ENCODE measurements around the gene LHFPL6.

The LHFPL6 gene

GRCh38 chr13:39596176-39596575 lies 6.8 kb downstream of the LHFPL6 start:
- DNase-seq (ENCODE audit: low read depth in 2 of 3, low spot score in 2 of 3), result no peak

- DNase-seq (ENCODE audit: low read depth in 2 of 3, low spot score in 2 of 3), result no peak
Observed at GRCh38 chr13:39590466-39591036, 12.4 kb downstream of the LHFPL6 start.

GRCh38 chr13:39588384-39588783 lies 14.6 kb downstream of the LHFPL6 start:
- no peak for DNase-seq (ENCODE audit: low read depth in 2 of 3, low spot score in 2 of 3)

GRCh38 chr13:39587939-39588338 lies 15.1 kb downstream of the LHFPL6 start:
- no peak for DNase-seq (ENCODE audit: low read depth in 2 of 3, low spot score in 2 of 3)

GRCh38 chr13:39586958-39587605 lies 15.9 kb downstream of the LHFPL6 start:
- no peak for DNase-seq (ENCODE audit: low read depth in 2 of 3, low spot score in 2 of 3)

- no peak for DNase-seq (ENCODE audit: low read depth in 2 of 3, low spot score in 2 of 3)
Observed at GRCh38 chr13:39586151-39586550, 16.8 kb downstream of the LHFPL6 start.

- DNase-seq (ENCODE audit: low read depth in 2 of 3, low spot score in 2 of 3), result no peak
Observed at GRCh38 chr13:39585219-39585618, 17.8 kb downstream of the LHFPL6 start.

GRCh38 chr13:39580881-39581575 lies 22.0 kb downstream of the LHFPL6 start:
- no peak for DNase-seq (ENCODE audit: low read depth in 2 of 3, low spot score in 2 of 3)

- DNase-seq (ENCODE audit: low read depth in 2 of 3, low spot score in 2 of 3), result no peak
Observed at GRCh38 chr13:39578821-39579291, 24.1 kb downstream of the LHFPL6 start.

- no peak for DNase-seq (ENCODE audit: low read depth in 2 of 3, low spot score in 2 of 3)
Observed at GRCh38 chr13:39577838-39578491, 25.0 kb downstream of the LHFPL6 start.

GRCh38 chr13:39577203-39577602 lies 25.8 kb downstream of the LHFPL6 start:
- DNase-seq (ENCODE audit: low read depth in 2 of 3, low spot score in 2 of 3), result no peak

GRCh38 chr13:39575641-39576238 lies 27.3 kb downstream of the LHFPL6 start:
- no peak for DNase-seq (ENCODE audit: low read depth in 2 of 3, low spot score in 2 of 3)

GRCh38 chr13:39571502-39572092 lies 31.4 kb downstream of the LHFPL6 start:
- no peak for DNase-seq (ENCODE audit: low read depth in 2 of 3, low spot score in 2 of 3)

- no peak for DNase-seq (ENCODE audit: low read depth in 2 of 3, low spot score in 2 of 3)
Observed at GRCh38 chr13:39567569-39567968, 35.4 kb downstream of the LHFPL6 start.

GRCh38 chr13:39566216-39566869 lies 36.6 kb downstream of the LHFPL6 start:
- DNase-seq (ENCODE audit: low read depth in 2 of 3, low spot score in 2 of 3), result no peak

GRCh38 chr13:39565036-39565949 lies 37.7 kb downstream of the LHFPL6 start:
- no peak for DNase-seq (ENCODE audit: low read depth in 2 of 3, low spot score in 2 of 3)

GRCh38 chr13:39563470-39563735 lies 39.6 kb downstream of the LHFPL6 start:
- no peak for DNase-seq (ENCODE audit: low read depth in 2 of 3, low spot score in 2 of 3)

GRCh38 chr13:39561971-39562370 lies 41.0 kb downstream of the LHFPL6 start:
- DNase-seq (ENCODE audit: low read depth in 2 of 3, low spot score in 2 of 3), result no peak

GRCh38 chr13:39559847-39560246 lies 43.1 kb downstream of the LHFPL6 start:
- DNase-seq (ENCODE audit: low read depth in 2 of 3, low spot score in 2 of 3), result no peak
